Stimulated activated CD4-positive, alpha-beta T cell treated with anti-CD3 and anti-CD28 coated beads, Interleukin-4, amount 100 ng/mL, for 48 hours (primary cell): Measurements from ENCODE around the gene RELT.
"Not testable (repeated sequence)": the region's sequence is repeated elsewhere in the genome, so short reads cannot be mapped to it uniquely, and the experiment has no call there.

ENCODE experiments used
- DNase-seq, 2 donors: peaks; one replicate each; pipeline ENCODE4 v3.0.0-alpha.2; 2020; ENCODE audit warnings: low read depth in 2 of 2

The RELT gene

GRCh38 chr11:73429121-73429750, 53.0 kb downstream of the RELT start:
- DNase-seq, result no peak

DNA sequence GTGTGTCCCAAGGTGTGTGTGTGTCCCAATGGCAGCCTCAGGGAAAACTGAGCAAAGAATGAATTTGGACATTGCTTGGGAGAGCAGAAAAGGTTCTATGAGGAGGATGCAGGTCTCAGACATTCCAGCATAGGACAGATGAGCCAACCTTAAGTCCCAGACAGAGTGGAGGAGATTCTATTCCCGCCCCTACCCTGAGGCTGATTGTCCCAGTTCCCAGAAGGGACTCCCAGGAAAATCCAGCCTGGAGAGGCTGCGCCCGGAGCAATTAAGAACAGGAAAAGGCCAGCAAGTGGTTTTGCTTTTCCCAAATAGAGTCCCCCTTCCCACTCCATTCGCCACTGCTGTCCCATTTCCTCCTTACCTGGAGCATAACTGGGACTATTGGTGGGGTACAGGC, 54.1 kb downstream of the RELT start:
- no peak for DNase-seq

DNA sequence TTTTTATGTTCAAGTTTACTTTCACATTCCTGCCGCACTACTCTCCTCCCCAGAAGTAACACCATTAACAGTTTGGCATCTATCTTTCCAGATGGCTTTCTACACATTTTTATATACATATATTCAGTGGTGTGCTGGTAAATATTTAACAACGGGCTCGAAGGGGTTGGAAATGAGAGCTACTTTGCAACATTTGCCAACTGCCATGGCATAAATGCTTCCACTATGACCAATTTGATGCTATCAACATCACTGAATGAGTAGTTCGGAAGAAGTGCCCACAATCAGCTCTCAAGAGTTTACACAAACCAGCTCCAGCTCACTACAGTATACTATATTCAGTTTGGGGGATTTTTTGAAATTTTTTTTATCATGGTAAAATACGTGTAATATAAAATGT, 55.2 kb downstream of the RELT start:
- DNase-seq, result no peak

DNA sequence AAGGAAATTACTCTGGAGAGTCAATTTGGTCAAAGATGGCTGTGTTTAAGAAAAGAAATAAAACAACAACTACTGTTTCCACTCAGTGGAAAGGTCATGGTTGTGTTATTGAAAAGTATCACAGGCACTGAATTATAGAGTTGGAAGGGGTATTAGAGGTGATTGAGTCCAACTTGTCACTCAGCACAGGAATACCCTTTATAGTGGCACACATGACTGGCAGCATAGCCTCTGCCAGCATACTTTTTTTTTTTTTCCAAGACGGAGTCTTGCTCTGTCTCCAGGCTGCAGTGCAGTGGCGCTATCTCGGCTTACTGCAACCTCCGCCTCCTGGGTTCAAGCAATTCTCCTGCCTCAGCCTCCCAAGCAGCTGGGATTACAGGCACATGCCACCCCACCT, 60.7 kb downstream of the RELT start:
- not testable (repeated sequence) for DNase-seq

GRCh38 chr11:73439002-73439843, 63.0 kb downstream of the RELT start:
- DNase-seq, result no peak

DNA sequence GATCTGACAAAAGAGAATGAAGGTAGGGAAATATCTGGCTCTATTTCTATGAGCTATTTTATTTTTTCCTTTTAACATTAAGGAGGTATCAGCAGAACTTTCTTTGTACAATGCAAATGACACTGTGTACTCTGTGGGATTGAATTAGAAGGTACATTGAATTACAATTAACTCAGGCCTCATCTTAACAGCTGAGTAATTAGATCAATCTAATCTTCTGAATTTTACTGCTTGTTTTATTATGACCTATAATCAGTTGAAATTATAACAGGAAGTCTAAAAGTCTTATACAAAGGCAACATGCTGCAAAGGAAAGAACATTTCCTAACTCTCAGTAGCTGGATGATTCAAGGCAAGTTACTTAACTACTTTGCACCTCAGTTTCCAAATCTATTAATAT, 69.8 kb downstream of the RELT start:
- no peak for DNase-seq

DNA sequence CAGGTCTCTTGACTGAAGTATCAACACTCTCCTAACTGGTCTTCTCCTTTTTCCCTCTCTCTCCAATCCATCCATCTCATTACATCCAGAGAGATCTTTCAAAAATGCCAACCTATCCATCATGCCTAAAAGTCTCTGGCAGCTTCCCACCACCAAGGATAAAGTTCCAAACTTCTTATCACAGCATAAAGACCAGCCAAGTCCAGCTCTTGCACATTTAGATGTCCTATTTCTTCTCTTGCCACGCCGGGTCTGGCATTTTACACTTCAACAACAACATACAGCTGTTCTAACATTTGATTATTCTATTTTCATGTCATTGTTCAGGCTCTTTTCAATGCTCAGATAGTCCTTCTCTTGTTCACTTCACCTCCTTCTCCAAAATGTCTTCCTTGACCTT, 70.6 kb downstream of the RELT start:
- no peak for DNase-seq
